Measurements from ENCODE around the gene TAF11L2.

GRCh38 chr5:17511775-17512325 is 13.8 kb downstream of the TAF11L2 start:
- no peak for TF ChIP-seq CTCF (IDR thresholded peaks at IDR 0.05)
- TF ChIP-seq POLR2A (IDR thresholded peaks at IDR 0.05) = no peak
- TF ChIP-seq EP300 (IDR thresholded peaks at IDR 0.05) = no peak

Data from gastroesophageal sphincter (tissue), 3 donors.